NCI-H128 (cell line): ENCODE measurements around the gene UGT1A9.
"Not testable (repeated sequence)": the region's sequence is repeated elsewhere in the genome, so short reads cannot be mapped to it uniquely, and the experiment has no call there.

Source experiments
- DNase-seq: peaks from one replicate; lab custom pipeline; 2025; ENCODE audit not compliant: unreplicated experiment; lab: John Stamatoyannopoulos, UW

Gene UGT1A9

DNA sequence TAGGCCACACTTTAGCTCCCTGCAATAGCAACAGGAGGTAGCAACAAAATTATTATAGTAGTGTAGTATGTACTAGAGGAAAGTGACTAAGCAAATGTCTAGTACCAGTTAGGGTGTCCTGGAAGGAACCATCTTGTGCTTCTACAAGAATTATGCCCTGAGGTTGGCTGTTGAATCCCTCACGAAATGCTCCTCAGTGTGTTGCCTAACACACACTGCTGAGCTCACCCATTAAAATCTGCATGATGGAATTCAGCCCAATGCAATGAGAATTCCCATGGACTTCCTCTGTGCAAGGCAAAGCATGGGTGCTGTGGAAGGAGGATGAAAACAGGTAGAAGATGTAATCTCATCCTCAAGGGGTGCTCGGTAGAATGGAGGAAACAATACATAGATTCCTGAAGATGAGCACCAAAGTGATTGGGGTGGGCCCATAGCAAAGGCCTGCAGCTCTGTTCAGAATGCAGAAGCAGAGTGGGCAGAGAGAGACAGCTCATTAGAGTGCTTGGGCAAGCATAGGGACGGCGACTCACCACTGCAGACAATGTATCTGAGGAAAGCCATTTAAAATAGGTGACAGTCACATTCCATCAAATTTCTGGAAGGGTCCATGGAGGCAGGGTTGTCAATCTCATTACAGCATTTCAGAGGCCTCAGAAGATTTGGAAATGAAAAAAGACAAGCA is 8.8 kb downstream of the UGT1A9 start:
- no peak for DNase-seq

DNA sequence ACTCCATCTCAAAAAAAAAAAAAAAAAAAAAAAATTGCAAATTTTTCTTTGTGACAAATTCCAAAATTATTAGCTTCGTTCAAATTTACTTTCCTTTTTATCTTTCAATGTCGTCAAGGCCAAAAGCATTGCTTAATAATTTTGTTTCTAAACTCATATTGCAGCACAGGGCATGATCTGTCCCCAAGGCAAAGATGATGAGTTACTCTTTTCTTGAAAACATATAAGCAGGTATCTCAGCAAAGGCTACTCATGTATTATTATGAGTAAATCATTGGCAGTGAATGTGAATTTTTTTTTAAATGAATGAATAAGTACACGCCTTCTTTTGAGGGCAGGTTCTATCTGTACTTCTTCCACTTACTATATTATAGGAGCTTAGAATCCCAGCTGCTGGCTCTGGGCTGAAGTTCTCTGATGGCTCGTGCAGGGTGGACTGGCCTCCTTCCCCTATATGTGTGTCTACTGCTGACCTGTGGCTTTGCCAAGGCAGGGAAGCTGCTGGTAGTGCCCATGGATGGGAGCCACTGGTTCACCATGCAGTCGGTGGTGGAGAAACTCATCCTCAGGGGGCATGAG is 9.9 kb downstream of the UGT1A9 start, which contains the start of gene UGT1A7:
Gene UGT1A7, plus strand, starts transcription at position 381 of the 579 bp plus-strand sequence. Its CDS starts 37 bp downstream, at position 418.
- no peak for DNase-seq

DNA sequence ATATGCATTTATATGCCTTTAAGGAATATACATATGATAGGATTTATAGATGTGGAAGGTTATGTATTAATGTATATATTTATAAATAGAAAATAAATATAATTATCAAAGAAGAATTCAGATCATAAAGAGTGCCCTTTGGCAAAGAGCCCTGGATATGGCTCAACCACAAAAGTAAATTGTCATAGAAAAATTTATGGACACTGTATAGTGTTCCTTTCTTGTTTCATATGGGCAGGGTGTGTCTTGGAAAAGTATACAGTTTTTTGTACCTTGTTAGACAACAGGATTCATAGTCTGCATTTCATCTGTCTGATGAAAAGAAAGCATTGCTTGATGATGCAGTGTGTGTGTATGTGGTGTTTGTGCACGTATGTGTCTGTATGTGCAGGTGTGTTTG is 12.9 kb downstream of the UGT1A9 start:
- no peak for DNase-seq

DNA sequence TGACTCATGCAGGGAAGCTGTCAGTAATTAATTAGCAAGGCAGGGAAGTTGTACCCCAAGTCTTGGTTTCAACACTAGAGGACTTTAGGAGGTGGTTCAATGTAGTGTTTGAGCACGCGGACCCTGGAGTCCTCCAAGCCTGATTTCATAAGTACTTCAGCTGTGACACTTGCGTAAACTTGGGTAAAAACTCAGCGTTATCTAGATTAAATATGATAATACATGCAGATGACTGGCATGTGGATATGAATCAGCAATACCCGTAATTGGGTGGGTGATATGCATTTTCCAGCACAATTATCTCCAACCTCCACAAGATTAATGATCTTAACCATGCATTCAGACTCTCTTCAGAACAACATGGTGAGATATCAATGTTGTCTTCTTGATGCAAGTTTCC is 15.2 kb downstream of the UGT1A9 start:
- DNase-seq, result no peak

- no peak for DNase-seq
Observed at GRCh38 chr2:233688341-233688740, 16.6 kb downstream of the UGT1A9 start.

GRCh38 chr2:233689031-233689430 is 17.3 kb downstream of the UGT1A9 start:
- no peak for DNase-seq

GRCh38 chr2:233689501-233689900 is 17.8 kb downstream of the UGT1A9 start:
- DNase-seq, result no peak

- no peak for DNase-seq
Observed at GRCh38 chr2:233690444-233690843, 18.7 kb downstream of the UGT1A9 start.

GRCh38 chr2:233691443-233692433 is 20.0 kb downstream of the UGT1A9 start:
- DNase-seq, result no peak

DNA sequence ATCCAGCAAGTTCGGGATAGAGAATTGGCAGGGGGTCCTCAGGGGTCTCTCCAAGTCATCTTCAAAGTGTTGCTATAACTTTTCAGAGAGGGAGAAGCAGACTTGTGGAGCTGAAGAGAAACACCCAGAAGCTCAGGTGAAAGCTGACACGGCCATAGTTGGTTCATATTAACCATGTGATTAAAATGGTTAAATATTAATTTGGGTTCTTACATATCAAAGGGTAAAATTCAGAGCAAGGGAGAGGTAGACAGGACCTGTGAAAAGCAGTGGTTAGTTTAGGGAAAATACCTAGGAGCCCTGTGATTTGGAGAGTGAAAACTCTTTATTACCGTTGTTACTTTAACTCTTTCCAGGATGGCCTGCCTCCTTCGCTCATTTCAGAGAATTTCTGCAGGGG is 20.9 kb downstream of the UGT1A9 start, which contains the start of gene UGT1A6:
Gene UGT1A6, plus strand, starts transcription at position 243 of the 400 bp plus-strand sequence. Its CDS starts 115 bp downstream, at position 358.
- DNase-seq, result no peak

DNA sequence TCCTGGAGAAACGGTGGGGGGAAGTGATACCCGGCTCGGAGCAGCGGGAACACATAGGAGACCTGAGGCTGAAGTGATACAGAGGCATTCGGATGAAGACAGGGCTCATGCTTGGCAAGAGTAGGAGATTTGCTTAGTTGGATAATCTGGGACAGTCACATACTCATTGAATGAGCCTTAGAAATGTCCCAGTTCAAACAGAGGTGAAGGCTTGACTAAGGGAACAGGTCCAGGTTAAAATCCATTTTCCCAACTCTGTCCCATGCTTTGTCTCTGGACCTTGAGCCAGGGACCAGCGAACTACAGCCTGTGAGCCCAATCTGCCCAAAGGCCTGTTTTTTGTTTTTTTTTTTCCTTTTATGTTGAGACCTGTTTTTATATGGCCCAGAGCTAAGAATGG is 22.3 kb downstream of the UGT1A9 start:
- no peak for DNase-seq

- no peak for DNase-seq
Observed at GRCh38 chr2:233698740-233699139, 27.0 kb downstream of the UGT1A9 start.

GRCh38 chr2:233699424-233700027 is 27.8 kb downstream of the UGT1A9 start:
- no peak for DNase-seq

DNA sequence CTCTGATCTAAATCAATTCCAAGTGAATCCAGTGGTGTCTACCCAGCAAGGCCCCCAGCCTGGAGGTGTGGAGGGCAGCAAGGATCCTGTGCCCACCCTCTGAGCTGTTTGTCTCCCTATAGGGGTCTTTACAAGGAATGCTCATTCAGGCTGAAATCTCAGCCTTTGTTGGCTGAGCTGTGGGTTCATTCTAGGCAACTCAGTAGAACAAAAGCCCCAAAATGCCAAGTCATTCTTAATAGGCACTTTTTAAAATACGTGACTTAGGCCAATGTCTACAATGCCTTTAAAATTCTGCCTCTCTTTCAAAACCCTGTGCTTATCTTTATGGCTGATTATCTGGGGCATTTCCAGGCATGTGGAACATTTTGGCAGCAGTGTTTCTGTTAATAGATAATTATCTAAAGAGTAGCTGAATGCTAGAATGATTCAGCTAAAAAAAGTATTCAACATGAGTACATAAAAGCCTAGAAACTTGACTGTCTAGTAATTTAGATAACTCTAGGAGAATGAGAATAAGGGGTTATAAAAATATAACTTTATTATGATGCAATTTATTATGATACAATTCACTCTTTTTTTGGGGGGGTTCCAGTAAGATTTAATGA is 28.4 kb downstream of the UGT1A9 start:
- DNase-seq, result no peak

- not testable (repeated sequence) for DNase-seq
Observed at GRCh38 chr2:233700842-233701241, 29.1 kb downstream of the UGT1A9 start.

GRCh38 chr2:233702238-233702637 is 30.5 kb downstream of the UGT1A9 start:
- DNase-seq, result no peak

GRCh38 chr2:233705911-233706506 is 34.3 kb downstream of the UGT1A9 start:
- no peak for DNase-seq

DNA sequence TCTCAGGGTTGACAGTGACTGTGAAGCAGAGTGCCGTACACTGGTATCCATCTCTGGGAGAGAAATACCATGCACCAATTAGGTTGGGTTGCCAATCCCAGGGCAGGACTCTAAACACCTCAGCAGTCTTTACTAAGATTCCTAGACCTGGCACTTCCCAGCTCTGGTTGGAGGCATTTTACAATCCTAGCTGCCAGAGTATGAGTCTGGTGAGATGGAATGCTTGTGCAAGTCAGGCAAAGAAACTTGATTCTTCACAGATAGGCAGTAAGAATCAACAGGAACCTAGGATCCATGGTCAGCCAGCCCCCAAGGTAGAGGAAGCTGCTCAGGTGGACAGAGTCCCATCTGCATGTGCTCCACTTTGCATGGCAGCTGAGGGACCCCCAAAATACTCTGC is 35.0 kb downstream of the UGT1A9 start:
- DNase-seq, result no peak

GRCh38 chr2:233707940-233708644 is 36.4 kb downstream of the UGT1A9 start:
- no peak for DNase-seq

GRCh38 chr2:233708942-233709341 is 37.2 kb downstream of the UGT1A9 start:
- no peak for DNase-seq
